ENCODE results near the gene ADRA1B.

The ADRA1B gene

DNA sequence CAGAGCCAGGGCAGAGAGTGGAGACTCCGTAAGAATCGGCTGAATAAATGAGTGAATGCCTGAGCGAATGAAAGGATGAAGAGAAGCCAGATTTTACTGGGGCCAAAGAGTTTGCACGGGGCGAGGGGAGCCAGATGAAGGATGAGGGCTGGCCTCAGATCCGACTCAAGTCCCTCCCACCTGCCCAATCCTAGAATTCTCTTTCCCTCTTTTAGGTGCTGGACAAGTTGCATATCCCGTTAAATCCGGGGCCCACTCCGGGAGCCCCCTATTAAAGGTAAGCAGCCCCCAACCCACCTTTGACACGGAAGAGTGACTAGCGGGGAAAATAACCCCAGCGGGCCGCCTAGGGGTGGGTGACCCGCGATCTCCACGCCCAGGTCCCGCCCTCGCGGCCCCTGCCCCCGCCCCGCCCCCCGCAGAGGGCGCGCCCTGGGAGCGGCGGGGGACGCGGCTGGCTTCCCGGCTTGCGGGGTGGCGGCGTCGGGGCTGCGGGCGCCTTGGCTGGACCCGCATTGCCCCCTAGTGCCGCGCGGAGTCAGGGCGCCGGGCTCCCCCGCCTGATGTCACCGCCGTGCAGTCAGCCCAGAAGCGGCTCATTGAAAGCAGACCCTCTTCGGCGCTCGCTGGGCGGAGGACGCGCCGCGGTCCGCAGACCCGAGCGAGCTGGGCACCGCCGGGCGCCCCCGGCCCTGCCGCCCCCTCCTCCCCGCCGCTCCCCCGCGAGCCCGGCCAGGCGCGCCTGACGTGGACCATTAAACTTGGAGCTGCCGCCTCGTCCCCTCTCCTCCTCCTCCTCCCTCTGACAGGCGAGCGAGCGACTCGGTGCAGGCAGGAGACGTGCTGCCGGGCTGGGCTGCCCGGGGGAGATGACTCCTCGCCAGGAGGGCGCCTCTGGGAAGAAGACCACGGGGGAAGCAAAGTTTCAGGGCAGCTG is at the start of gene ADRA1B:
Gene ADRA1B (plus strand): TSS at position 579 of the 937 bp plus-strand sequence. CDS start 424 bp downstream, outside the sequence.
- no peak for DNase-seq

DNA sequence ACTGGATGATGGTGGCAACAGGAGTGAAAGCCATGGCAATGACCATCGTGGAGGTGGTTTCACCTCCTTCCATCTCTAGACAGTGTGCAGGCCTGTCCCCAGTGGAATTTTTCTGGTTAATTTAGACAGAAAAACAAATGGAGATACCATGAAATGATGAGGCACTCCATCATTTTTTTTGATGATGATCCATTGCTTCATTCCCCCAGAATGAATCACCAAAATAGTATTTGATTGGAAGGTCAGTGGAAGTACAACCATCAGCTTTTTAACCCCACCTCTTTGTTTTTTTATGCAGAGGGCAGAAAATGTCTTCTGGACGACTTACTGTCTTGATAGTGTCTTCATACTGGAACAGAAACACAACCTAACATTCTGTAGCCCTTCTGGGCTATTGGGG is 42.6 kb upstream of the ADRA1B start:
- no peak for DNase-seq

- DNase-seq, result no peak
These were observed 42.0 kb upstream of the ADRA1B start for GRCh38 chr5:159874263-159874662.

DNA sequence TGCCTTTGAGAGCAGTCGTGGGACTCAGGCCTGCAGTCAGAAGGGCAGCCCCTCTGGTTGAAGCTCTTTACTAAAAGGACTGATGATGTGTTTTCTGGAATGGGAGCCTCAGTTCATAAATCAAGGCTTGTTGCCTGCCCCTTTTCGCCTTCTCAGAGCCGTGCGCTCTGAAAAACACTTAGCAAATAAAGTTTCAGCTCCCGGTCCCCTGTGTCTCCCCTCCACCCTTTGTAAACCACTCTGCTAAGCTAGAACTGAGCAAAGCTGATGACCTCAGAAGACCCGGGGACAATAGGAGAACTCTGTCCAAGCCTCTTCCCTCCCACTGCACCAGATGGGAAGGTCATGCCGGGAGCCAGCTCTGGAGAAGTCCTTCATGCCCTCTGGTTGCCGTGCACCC is 39.3 kb upstream of the ADRA1B start:
- DNase-seq, result no peak

- DNase-seq, result no peak
These were observed 38.3 kb upstream of the ADRA1B start for GRCh38 chr5:159877894-159878448.

GRCh38 chr5:159878988-159879471 is 37.3 kb upstream of the ADRA1B start:
- no peak for DNase-seq

DNA sequence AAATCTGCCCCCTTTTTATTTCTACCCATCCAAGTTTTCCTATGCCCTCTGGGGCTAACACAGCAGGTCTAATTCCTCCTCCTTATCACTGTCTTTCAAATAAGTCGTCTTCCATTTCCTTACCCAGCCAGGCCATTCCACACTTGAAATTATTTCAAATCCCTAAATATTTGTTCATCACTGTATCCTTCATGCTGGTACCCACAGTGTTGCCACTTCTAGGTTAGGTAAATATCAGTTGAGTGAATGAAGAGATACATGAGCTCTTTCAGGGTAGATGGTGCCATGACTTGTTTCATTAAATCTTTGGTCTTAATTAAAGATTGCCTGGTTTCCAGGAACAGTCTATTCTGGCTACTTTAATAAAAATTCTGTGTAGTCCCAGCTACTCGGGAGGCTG is 35.6 kb upstream of the ADRA1B start:
- no peak for DNase-seq

GRCh38 chr5:159881967-159882366 is 34.3 kb upstream of the ADRA1B start:
- DNase-seq, result no peak

DNA sequence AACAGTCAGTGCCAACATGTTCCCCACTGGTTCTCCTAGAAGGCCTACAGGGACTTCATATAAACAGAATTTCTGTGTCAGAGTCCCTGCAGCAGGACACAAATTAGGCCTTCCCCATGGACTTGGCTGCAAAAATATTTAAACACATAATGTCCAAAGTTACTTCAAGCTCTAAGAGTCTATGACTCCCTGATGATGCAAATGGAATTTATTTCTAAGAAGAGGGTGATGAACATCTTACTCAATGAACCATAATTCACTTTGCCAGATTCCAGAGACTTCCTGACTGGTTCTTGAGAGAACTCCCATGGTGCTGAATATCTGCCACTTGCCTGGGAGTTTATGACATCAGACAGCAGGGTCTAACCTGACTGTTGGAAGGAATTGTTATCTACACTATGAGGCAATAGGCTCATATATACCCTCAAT is 32.7 kb upstream of the ADRA1B start:
- DNase-seq, result no peak

- no peak for DNase-seq
These were observed 31.2 kb upstream of the ADRA1B start for GRCh38 chr5:159884917-159885620.

- DNase-seq, result no peak
These were observed 30.0 kb upstream of the ADRA1B start for GRCh38 chr5:159886296-159886695.

GRCh38 chr5:159887050-159887449 is 29.2 kb upstream of the ADRA1B start:
- no peak for DNase-seq

GRCh38 chr5:159888860-159889259 is 27.4 kb upstream of the ADRA1B start:
- no peak for DNase-seq

DNA sequence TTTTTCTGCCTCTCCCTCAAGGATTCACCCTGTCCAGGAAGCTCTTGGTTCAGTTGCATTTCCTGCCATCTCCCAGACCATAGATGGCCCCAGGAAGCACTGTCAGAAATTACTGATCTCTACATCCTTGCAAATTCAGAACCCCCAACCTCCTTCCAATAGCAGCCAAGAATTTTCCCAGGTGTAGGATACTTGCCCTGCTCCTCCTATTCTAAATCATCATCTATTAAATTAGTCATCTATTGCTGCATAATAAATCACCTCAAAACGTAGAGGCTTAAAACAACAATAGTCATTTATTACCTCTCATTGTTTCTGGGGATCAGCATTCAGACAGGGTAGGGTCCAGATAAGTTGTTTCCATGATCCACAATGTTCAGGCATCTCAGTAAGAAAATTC is 26.1 kb upstream of the ADRA1B start:
- no peak for DNase-seq

GRCh38 chr5:159891371-159891770 is 24.9 kb upstream of the ADRA1B start:
- DNase-seq, result no peak

- DNase-seq, result no peak
These were observed 23.1 kb upstream of the ADRA1B start for GRCh38 chr5:159893040-159893695.

- DNase-seq, result no peak
These were observed 22.0 kb upstream of the ADRA1B start for GRCh38 chr5:159894149-159894720.

GRCh38 chr5:159897786-159898393 is 18.4 kb upstream of the ADRA1B start:
- DNase-seq, result no peak

GRCh38 chr5:159899067-159900049 is 16.9 kb upstream of the ADRA1B start:
- DNase-seq, result no peak

- no peak for DNase-seq
These were observed 15.0 kb upstream of the ADRA1B start for GRCh38 chr5:159901308-159901707.

- DNase-seq, result no peak
These were observed 14.5 kb upstream of the ADRA1B start for GRCh38 chr5:159901772-159902171.

Data from NCI-H1436 treated with DMSO at 0.1 percent for 48 hours (cell line).